ENCODE measurements around the gene HSP90AB1. TPM values are rescaled to one million over a fixed set of nuclear protein-coding genes. Genes with fewer than 3 reads are reported as not detected.

Gene HSP90AB1
- total and polyA plus RNA-seq, 9 of the 15 experiments (the other 6 are each of a cell fraction or from before 2014, with no cell fraction given) = 1,780 to 3,358 (median 2,262) TPM

DNA sequence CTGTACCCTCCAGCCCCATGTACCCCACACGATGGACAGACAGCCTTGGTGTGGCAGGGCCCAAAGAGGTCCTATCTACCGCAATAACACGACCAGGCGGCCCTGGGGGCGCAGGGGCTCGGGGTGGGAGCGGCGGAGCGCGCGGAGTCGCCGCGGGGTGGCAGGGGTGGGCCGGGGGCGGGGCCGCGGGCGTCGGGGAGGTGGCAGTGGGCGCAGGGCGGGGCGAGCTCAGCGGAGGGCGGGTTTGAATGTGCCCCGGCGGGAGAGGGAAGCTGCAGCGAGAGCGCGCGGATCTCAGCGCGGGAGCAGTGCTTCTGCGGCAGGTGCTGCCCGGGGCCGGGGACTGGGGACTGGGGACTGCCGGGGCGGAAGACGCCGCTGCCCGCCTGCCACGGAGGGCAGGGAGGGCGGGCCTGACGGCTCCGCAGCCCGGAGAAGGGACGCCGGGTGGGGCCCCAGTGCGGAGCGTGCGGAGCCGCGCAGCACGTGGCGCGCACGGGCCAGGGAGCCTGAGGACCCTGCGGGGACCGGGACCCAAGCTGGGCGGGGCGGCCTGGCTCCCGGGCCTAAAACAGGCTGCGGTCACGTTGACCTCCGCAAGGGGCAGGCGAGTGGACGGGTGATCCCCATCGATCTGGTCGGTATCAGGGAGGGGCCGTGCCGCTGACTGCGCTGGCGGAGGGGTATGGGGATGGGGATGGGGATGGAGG lies 23.4 kb upstream of the HSP90AB1 start, which contains the start of gene SLC29A1:
Gene SLC29A1 (plus strand): TSS at position 277 of the 710 bp plus-strand sequence. CDS start 3,719 bp downstream, outside the sequence.
- H3K27ac ChIP-seq (ENCODE audit: extremely low read depth, low read depth, low read length) = peak within 1 kb of the TSS; percentile 66
- peaks cover 74 to 91% of the 10 kb centered on the region in 2 experiments for H3K4me1 ChIP-seq (replicated peaks in 1 of 2; ENCODE audit: control insufficient read depth in 2 of 2, insufficient read depth in 2 of 2, low read length in 2 of 2)
- TF ChIP-seq, protein P1, sequence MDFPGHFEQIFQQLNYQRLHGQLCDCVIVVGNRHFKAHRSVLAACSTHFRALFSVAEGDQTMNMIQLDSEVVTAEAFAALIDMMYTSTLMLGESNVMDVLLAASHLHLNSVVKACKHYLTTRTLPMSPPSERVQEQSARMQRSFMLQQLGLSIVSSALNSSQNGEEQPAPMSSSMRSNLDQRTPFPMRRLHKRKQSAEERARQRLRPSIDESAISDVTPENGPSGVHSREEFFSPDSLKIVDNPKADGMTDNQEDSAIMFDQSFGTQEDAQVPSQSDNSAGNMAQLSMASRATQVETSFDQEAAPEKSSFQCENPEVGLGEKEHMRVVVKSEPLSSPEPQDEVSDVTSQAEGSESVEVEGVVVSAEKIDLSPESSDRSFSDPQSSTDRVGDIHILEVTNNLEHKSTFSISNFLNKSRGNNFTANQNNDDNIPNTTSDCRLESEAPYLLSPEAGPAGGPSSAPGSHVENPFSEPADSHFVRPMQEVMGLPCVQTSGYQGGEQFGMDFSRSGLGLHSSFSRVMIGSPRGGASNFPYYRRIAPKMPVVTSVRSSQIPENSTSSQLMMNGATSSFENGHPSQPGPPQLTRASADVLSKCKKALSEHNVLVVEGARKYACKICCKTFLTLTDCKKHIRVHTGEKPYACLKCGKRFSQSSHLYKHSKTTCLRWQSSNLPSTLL (IDR thresholded peaks at IDR 0.05) = no peak
- TF ChIP-seq FOXP1 (CRISPR knock-in tag; IDR thresholded peaks at IDR 0.05) = peak; percentile 92
- TF ChIP-seq FIP1L1 (IDR thresholded peaks at IDR 0.05; ENCODE audit: low read depth, low read length, poor library complexity, severe bottlenecking) = peak; percentile 51
- no peak for TF ChIP-seq SMAD3 (CRISPR knock-in tag; conservative IDR thresholded peaks at IDR 0.05)
- TF ChIP-seq MXD1 (CRISPR knock-in tag; IDR thresholded peaks at IDR 0.05; ENCODE audit: borderline replicate concordance, poor library complexity, severe bottlenecking) = peak; percentile 75
- TF ChIP-seq GATAD2B (IDR thresholded peaks at IDR 0.05; ENCODE audit: borderline replicate concordance) = no peak
- TF ChIP-seq ZFP30 (CRISPR knock-in tag; IDR thresholded peaks at IDR 0.05; ENCODE audit: borderline replicate concordance) = no peak
- no peak for TF ChIP-seq ZC3H4 (CRISPR knock-in tag; IDR thresholded peaks at IDR 0.05; ENCODE audit: borderline replicate concordance)
- no peak for TF ChIP-seq MECOM (CRISPR knock-in tag; IDR thresholded peaks at IDR 0.05)
- no peak for TF ChIP-seq TARDBP (IDR thresholded peaks at IDR 0.05)
- no peak for TF ChIP-seq ZKSCAN3 (CRISPR knock-in tag; IDR thresholded peaks at IDR 0.05)
- TF ChIP-seq NR3C1 (CRISPR knock-in tag; IDR thresholded peaks at IDR 0.05) = peak; percentile 84; the same call in 1 of the 2 replicates
- peak; percentile 71 for TF ChIP-seq CTBP1 (IDR thresholded peaks at IDR 0.05; ENCODE audit: borderline replicate concordance)
- no peak for TF ChIP-seq NELFE (IDR thresholded peaks at IDR 0.05; ENCODE audit: insufficient read depth, insufficient read length)
- TF ChIP-seq CBX8 (IDR thresholded peaks at IDR 0.05; ENCODE audit: borderline replicate concordance, extremely low read depth, low read depth, low read length, poor library complexity, severe bottlenecking) = no peak
- TF ChIP-seq E4F1 (CRISPR knock-in tag; IDR thresholded peaks at IDR 0.05; ENCODE audit: borderline replicate concordance) = no peak
- no peak for TF ChIP-seq NFIX (CRISPR knock-in tag; IDR thresholded peaks at IDR 0.05; ENCODE audit: low read depth)

More for the DNA sequence above, 23.4 kb upstream of the HSP90AB1 start, which contains the start of gene SLC29A1:
- peak within 1 kb of the TSS; percentile 92 for H2AFZ ChIP-seq (ENCODE audit: low read depth, low read length)
- FAIRE-seq (no peak), DNase-seq (ENCODE audit: extremely low read depth in 1 of 4, low spot score in 3 of 4) (peak; percentile 89 to 97 (median 96)), ATAC-seq (peak; percentile 71)
- H3K4me2 ChIP-seq (ENCODE audit: insufficient read depth, low read length) = peak within 1 kb of the TSS; percentile 86
- H3K9me1 ChIP-seq (ENCODE audit: control insufficient read depth, insufficient read depth, low read length) = peaks cover 6% of the 10 kb centered on the region
- in situ Hi-C loops (cut with MboI) (no loop called here), intact Hi-C loops (cut with micrococcal nuclease) (loop anchor here (2.0 to 10.0 kb wide), 2 partner anchors 29 to 589 kb away; partner anchors contain the start of gene MAD2L1BP)
- peaks cover 54% of the 10 kb centered on the region for H3K79me2 ChIP-seq (ENCODE audit: control insufficient read depth, insufficient read depth, low read length)
- peaks cover 3% of the 10 kb centered on the region; the same call in 1 of the 2 replicates for H4K20me1 ChIP-seq (replicated peaks; ENCODE audit: control insufficient read depth, insufficient read depth, low read length)
- ChIA-PET POLR2A (interaction anchor here (0.6 to 6.8 kb wide), 7 partner anchors 10 to 169 kb away, joined by 3 to 104 read pairs (median 8); partner anchors contain the start of gene HSP90AB1), CTCF (ENCODE audit: low intra/inter-chr PET ratio) (no interaction called here)
- WGBS (ENCODE audit: insufficient coverage, low coverage, missing lambda C conversion rate) = 1% methylated on average over 32 of the region's 73 CpGs
- no peaks in the 10 kb centered on the region for H3K27me3 ChIP-seq (ENCODE audit: control insufficient read depth in 2 of 2, insufficient read depth in 2 of 2, low read length in 2 of 2)
- no peaks in the 10 kb centered on the region for H3K9me3 ChIP-seq (replicated peaks; ENCODE audit: control insufficient read depth, insufficient read depth, low read depth, low read length)
- H3K4me3 ChIP-seq = peak within 1 kb of the TSS; percentile 54
- H3K9ac ChIP-seq (ENCODE audit: insufficient read depth in 1 of 2, low read depth in 2 of 2, low read length in 2 of 2) = peak within 1 kb of the TSS; percentile 57 to 91
- BruUV-seq (replicated peaks) = no TSS peak
- peaks cover 17% of the 10 kb centered on the region for H3K36me3 ChIP-seq (ENCODE audit: control insufficient read depth, insufficient read depth, low read length)

Data from K562 (cell line).